B cell (primary cell): ENCODE data around the gene USP49. TPM values are rescaled to one million over a fixed set of nuclear protein-coding genes. Genes with fewer than 3 reads are reported as not detected.
A peak's percentile ranks its signal among the peaks of the same experiment; 100 is the strongest.

Source experiments
- ATAC-seq: fragments of 200-7000 bp; cut with Tn5 transposase; one replicate; pipeline ENCODE4 v1.10.0; 2021; ENCODE audit warnings: low read depth, mild to moderate bottlenecking, moderate number of reproducible peaks, moderate library complexity
- CTCF ChIA-PET: fragments of 350-600 bp; sonication (Branson Sonifier 250); formaldehyde crosslinking; loops from one replicate; lab custom pipeline; 2021; ENCODE audit warnings: antibody characterized with exemption, inconsistent platforms; lab: Charles Lee
- POLR2A ChIA-PET: fragments of 350-600 bp; sonication (Branson Sonifier 250); formaldehyde crosslinking; loops from one replicate; lab custom pipeline; 2021; ENCODE audit warnings: antibody characterized with exemption; lab: Charles Lee
- DNase-seq: peaks from one replicate; pipeline ENCODE4 v3.0.0; 2013
- H2AFZ ChIP-seq: 2 replicates; pipeline ENCODE4 v1.6.1; 2012; ENCODE audit warnings: mild to moderate bottlenecking, low read depth, low read length; ENCODE audit not compliant: insufficient read depth, poor library complexity, severe bottlenecking
- H3K27ac ChIP-seq, 2 donors: 1 replicate in 1 of 2; 2 replicates in 1 of 2; pipeline ENCODE4 v1.5.1; 2012 to 2013; ENCODE audit warnings: low read length in 2 of 2, mild to moderate bottlenecking in 2 of 2, moderate library complexity in 1 of 2
- H3K27me3 ChIP-seq, 4 experiments: fragments of 200-600 bp in 1 of 4; sonication (generic) in 1 of 4; replicated peaks in 1 of 4; 1 replicate in 2 of 4; 2 replicates in 2 of 4; pipeline versions ENCODE4 v1.6.1 to v1.7.0; 2013 to 2016; ENCODE audit warnings: low read length in 3 of 4, mild to moderate bottlenecking in 2 of 4, mixed read lengths in 1 of 4, moderate library complexity in 1 of 4; ENCODE audit not compliant: insufficient read depth in 4 of 4, control insufficient read depth in 3 of 4; ENCODE audit errors: control extremely low read depth in 1 of 4
- H3K36me3 ChIP-seq, 2 experiments: replicated peaks in 1 of 2; 1 replicate in 1 of 2; 2 replicates in 1 of 2; pipeline versions ENCODE4 v1.6.1 to v1.7.1; 2013; ENCODE audit warnings: low read length in 1 of 2; ENCODE audit not compliant: insufficient read depth in 2 of 2, control insufficient read depth in 1 of 2; ENCODE audit errors: control extremely low read depth in 1 of 2, extremely low read depth in 1 of 2
- H3K4me1 ChIP-seq, 2 donors: fragments of 200-600 bp in 1 of 2; sonication (generic) in 1 of 2; 1 replicate in 1 of 2; 2 replicates in 1 of 2; pipeline versions ENCODE4 v1.5.1 to v1.6.1; 2013 to 2017; ENCODE audit warnings: low read length in 2 of 2; ENCODE audit not compliant: control insufficient read depth in 2 of 2, insufficient read depth in 2 of 2
- H3K4me2 ChIP-seq: replicated peaks from 2 replicates; pipeline ENCODE3; 2012; ENCODE audit warnings: mild to moderate bottlenecking, low read depth, low read length; ENCODE audit not compliant: poor library complexity, severe bottlenecking
- H3K4me3 ChIP-seq, 5 experiments: fragments of 200-600 bp in 1 of 5; sonication (generic) in 1 of 5; 1 replicate in 3 of 5; 2 replicates in 2 of 5; pipeline versions ENCODE4 v1.5.1 to v1.7.0; 2011 to 2016; ENCODE audit warnings: low read length in 4 of 5, mild to moderate bottlenecking in 4 of 5, low read depth in 2 of 5, control low read depth in 1 of 5, moderate library complexity in 1 of 5; ENCODE audit not compliant: insufficient read depth in 1 of 5; ENCODE audit errors: control extremely low read depth in 1 of 5, extremely low read depth in 1 of 5
- H3K79me2 ChIP-seq: fragments of 200-600 bp; sonication (generic); one replicate; pipeline ENCODE4 v1.6.0; 2016; ENCODE audit warnings: low read length; ENCODE audit not compliant: control insufficient read depth, insufficient read depth
- H3K9ac ChIP-seq: fragments of 200-600 bp; sonication (generic); 2 replicates; pipeline ENCODE4 v1.6.1; 2017; ENCODE audit warnings: mild to moderate bottlenecking, low read length, moderate library complexity
- H3K9me3 ChIP-seq, 3 donors: one replicate each; pipeline versions ENCODE4 v1.6.1 to v1.7.1; 2013; ENCODE audit warnings: low read length in 2 of 3; ENCODE audit not compliant: control insufficient read depth in 2 of 3, insufficient read depth in 1 of 3; ENCODE audit errors: control extremely low read depth in 1 of 3
- H4K20me1 ChIP-seq: 2 replicates; pipeline ENCODE4 v1.6.0; 2012; ENCODE audit warnings: mild to moderate bottlenecking, low read length; ENCODE audit not compliant: insufficient read depth, control insufficient read depth, poor library complexity, severe bottlenecking
- H3K27ac Mint-ChIP-seq: one replicate; pipeline ENCODE4 v1.8.0; 2021; ENCODE audit warnings: mixed read lengths
- H3K27me3 Mint-ChIP-seq: one replicate; pipeline ENCODE4 v1.8.0; 2021; ENCODE audit warnings: mixed read lengths
- H3K4me1 Mint-ChIP-seq: one replicate; pipeline ENCODE4 v1.8.0; 2021; ENCODE audit warnings: mixed read lengths
- H3K4me3 Mint-ChIP-seq: one replicate; pipeline ENCODE4 v1.8.0; 2021; ENCODE audit warnings: mixed read lengths
- H3K9me3 Mint-ChIP-seq: one replicate; pipeline ENCODE4 v1.8.0; 2022; ENCODE audit warnings: mixed read lengths; ENCODE audit not compliant: insufficient read depth
- EZH2 ChIP-seq: IDR thresholded peaks from 2 replicates; pipeline ENCODE4 v1.6.1; 2012; ENCODE audit warnings: borderline replicate concordance, low read depth, mild to moderate bottlenecking, moderate library complexity, low read length; ENCODE audit not compliant: insufficient read depth, poor library complexity, severe bottlenecking
- WGBS: methylation state at CpG from one replicate; pipeline ENCODE4 v1.1.5; 2013; ENCODE audit warnings: missing lambda C conversion rate; ENCODE audit not compliant: insufficient coverage; 5-methylcytosine and 5-hydroxymethylcytosine counted together
- intact Hi-C: fragments of 100-400 bp; cut with micrococcal nuclease; formaldehyde crosslinking; loops from one replicate; pipeline ENCODE4 v1.10.0; 2022
- polyA plus RNA-seq: library from polyadenylated mRNA; depleted of rRNA; stranded (reverse); fragments of >200 nt; gene quantifications from 2 replicates; pipeline ENCODE4 v1.2.3, GENCODE V29; 2012
- total RNA-seq, 2 donors: library from RNA; stranded (reverse); fragments of 120-200 nt in 1 of 2; gene quantifications; 1 replicate in 1 of 2; 2 replicates in 1 of 2; pipeline versions ENCODE4 v1.2.3 to v1.2.4, GENCODE V29; 2013 to 2022
- TF ChIP-seq, protein P1 (sequence below): fragments of 200-600 bp; IDR thresholded peaks from one replicate; pipeline ENCODE4 v1.8.0; 2022; ENCODE audit warnings: antibody characterized with exemption, mild to moderate bottlenecking

The USP49 gene
- total and polyA plus RNA-seq, 2 donors (not counting 1 experiment from before 2014, with no cell fraction given): 2.6 to 9.9 TPM

DNA sequence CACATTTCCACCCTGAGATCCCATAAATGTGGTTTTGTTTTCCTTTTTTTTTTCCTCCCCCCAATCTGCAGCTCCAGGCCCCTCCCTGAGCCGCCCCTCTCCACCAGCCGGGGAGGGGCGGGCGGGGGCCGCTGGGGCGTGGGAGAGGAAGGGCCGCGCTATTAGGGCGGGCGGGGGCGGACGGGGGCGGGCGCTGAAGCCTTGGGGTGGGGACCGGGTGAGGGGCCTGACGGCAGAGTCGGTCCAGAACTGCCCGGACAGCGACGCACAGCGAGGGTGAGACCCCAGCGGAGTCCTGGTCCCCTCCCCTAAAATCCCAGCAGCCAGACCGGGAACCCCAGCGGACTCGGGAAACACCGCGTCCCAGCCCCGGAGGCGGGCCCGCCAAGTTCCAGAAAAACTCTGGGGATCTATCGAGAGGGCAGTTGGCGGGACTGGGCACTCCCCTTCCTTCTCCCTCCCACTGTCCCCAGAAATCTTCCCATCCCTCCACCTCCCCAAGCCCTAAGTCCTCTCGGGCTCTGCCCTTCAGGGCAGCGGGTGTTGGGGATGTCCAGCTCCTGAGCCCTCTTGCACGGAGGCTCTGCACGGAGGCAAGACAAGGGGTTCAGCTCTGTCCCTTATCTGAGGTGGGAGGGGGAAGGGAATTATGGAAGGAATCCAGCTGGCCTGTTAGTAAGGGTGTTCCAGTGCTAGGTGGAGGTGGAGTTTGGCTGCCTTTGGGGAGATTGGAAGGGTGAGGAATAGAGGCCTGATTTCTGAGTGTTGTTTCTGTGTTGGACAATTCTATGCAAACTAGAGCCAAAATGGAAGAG, 114.4 kb downstream of the USP49 start, which contains the start of gene PRICKLE4:
PRICKLE4 (plus strand) TSS at position 232 of the 815 bp plus-strand sequence. CDS start 2,692 bp downstream, outside the sequence.
- H3K27me3 Mint-ChIP-seq: no peaks in the 10 kb centered on the region
- H3K4me1 ChIP-seq: peaks cover 21 to 31% of the 10 kb centered on the region in 2 donors
- WGBS: 4% methylated on average over 23 of the region's 36 CpGs
- no peaks in the 10 kb centered on the region for H3K9me3 Mint-ChIP-seq
- ChIA-PET POLR2A (no interaction called here), CTCF (interaction anchor here (1.3 to 10.0 kb wide), 5 partner anchors 140 to 447 kb away, joined by 3 to 198 read pairs (median 5); partner anchors contain the start of genes BYSL, MED20 and TAF8)
- peak within 1 kb of the TSS in 1 of 2 donors; percentile 25 for H3K27ac ChIP-seq
- ATAC-seq (peak; percentile 1), DNase-seq (peak; percentile 38)
- H2AFZ ChIP-seq: peak within 1 kb of the TSS; percentile 93
- H3K9ac ChIP-seq: peak within 1 kb of the TSS; percentile 74
- peaks cover 8% of the 10 kb centered on the region for H3K79me2 ChIP-seq
- no peaks in the 10 kb centered on the region for H3K9me3 ChIP-seq
- H3K36me3 ChIP-seq: peaks cover 0 to 10% of the 10 kb centered on the region in 2 experiments
- H3K4me3 Mint-ChIP-seq: peak within 1 kb of the TSS; percentile 96
- H3K4me2 ChIP-seq: peak within 1 kb of the TSS; percentile 90
- TF ChIP-seq, protein P1, sequence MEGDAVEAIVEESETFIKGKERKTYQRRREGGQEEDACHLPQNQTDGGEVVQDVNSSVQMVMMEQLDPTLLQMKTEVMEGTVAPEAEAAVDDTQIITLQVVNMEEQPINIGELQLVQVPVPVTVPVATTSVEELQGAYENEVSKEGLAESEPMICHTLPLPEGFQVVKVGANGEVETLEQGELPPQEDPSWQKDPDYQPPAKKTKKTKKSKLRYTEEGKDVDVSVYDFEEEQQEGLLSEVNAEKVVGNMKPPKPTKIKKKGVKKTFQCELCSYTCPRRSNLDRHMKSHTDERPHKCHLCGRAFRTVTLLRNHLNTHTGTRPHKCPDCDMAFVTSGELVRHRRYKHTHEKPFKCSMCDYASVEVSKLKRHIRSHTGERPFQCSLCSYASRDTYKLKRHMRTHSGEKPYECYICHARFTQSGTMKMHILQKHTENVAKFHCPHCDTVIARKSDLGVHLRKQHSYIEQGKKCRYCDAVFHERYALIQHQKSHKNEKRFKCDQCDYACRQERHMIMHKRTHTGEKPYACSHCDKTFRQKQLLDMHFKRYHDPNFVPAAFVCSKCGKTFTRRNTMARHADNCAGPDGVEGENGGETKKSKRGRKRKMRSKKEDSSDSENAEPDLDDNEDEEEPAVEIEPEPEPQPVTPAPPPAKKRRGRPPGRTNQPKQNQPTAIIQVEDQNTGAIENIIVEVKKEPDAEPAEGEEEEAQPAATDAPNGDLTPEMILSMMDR: no peak
- no peak for TF ChIP-seq EZH2
- H3K27me3 ChIP-seq: no peaks in the 10 kb centered on the region
- H3K4me3 ChIP-seq: peak within 1 kb of the TSS; percentile 49 to 79 (median 67)
- H4K20me1 ChIP-seq: no peaks in the 10 kb centered on the region
- intact Hi-C loops: loop anchor here (1.0 to 10.0 kb wide), 7 partner anchors 45 to 944 kb away; partner anchors contain the start of genes MRPS10, PRPH2, TAF8 and TFEB
- peak within 1 kb of the TSS; percentile 77 for H3K27ac Mint-ChIP-seq
- H3K4me1 Mint-ChIP-seq: peaks cover 33% of the 10 kb centered on the region
